Thyroid gland (tissue), 4 donors: ENCODE measurements around the gene NCOA3.

Experiments
- CTCF ChIP-seq, 6 experiments: fragments of 200-600 bp in 3 of 6; fragments of 450-650 bp in 3 of 6; sonication (generic) in 3 of 6; IDR thresholded peaks; one replicate each; pipeline ENCODE4 v1.5.1; 2016 to 2019; ENCODE audit warnings: antibody characterized with exemption in 6 of 6, mild to moderate bottlenecking in 2 of 6, inconsistent platforms in 1 of 6, moderate library complexity in 1 of 6
- POLR2A ChIP-seq, 2 donors: fragments of 450-650 bp; IDR thresholded peaks; one replicate each; pipeline ENCODE4 v1.6.1; 2017; ENCODE audit warnings: antibody characterized with exemption in 2 of 2, mild to moderate bottlenecking in 2 of 2, moderate library complexity in 1 of 2

- no peak for TF ChIP-seq POLR2A (IDR thresholded peaks at IDR 0.05)
- TF ChIP-seq CTCF (IDR thresholded peaks at IDR 0.05) = no peak
Observed at GRCh38 chr20:47452736-47453161, 48.9 kb upstream of the NCOA3 start.
